ENCODE results near the gene CFAP410. TPM values are rescaled to one million over a fixed set of nuclear protein-coding genes. Genes with fewer than 3 reads are reported as not detected.

Gene CFAP410
- total and polyA plus RNA-seq, 2 donors (not counting 1 experiment from before 2014, with no cell fraction given), result 69.2 to 98.8 TPM

- H3K4me1 Mint-ChIP-seq, result no peaks in the 10 kb centered on the region
- H3K36me3 ChIP-seq (replicated peaks in 1 of 2; ENCODE audit: control extremely low read depth in 1 of 2, control insufficient read depth in 1 of 2, extremely low read depth in 1 of 2, insufficient read depth in 2 of 2, low read length in 1 of 2), result peaks cover 0 to 54% of the 10 kb centered on the region in 2 experiments
- H3K9me3 ChIP-seq (ENCODE audit: control extremely low read depth in 1 of 3, control insufficient read depth in 2 of 3, insufficient read depth in 1 of 3, low read length in 2 of 3), result no peaks in the 10 kb centered on the region
- H3K79me2 ChIP-seq (ENCODE audit: control insufficient read depth, insufficient read depth, low read length), result no peaks in the 10 kb centered on the region
- no peaks in the 10 kb centered on the region for H3K27me3 Mint-ChIP-seq
- no peak overlapping the region for H2AFZ ChIP-seq (ENCODE audit: insufficient read depth, low read depth, low read length, poor library complexity, severe bottlenecking)
- no peak overlapping the region for H3K4me3 ChIP-seq (ENCODE audit: control extremely low read depth in 1 of 5, extremely low read depth in 1 of 5, insufficient read depth in 1 of 5, low read depth in 2 of 5, low read length in 4 of 5)
- TF ChIP-seq CTCF (IDR thresholded peaks at IDR 0.05) (no peak), EZH2 (IDR thresholded peaks at IDR 0.05; ENCODE audit: borderline replicate concordance, insufficient read depth, low read depth, low read length, poor library complexity, severe bottlenecking) (no peak)
- intact Hi-C loops (cut with micrococcal nuclease), result no loop called here
- peaks cover 48% of the 10 kb centered on the region for H4K20me1 ChIP-seq (ENCODE audit: control insufficient read depth, insufficient read depth, low read length, poor library complexity, severe bottlenecking)
- DNase-seq (no peak), ATAC-seq (ENCODE audit: low read depth) (no peak)
- ChIA-PET POLR2A (no interaction called here), CTCF (no interaction called here)
- 98% methylated on average over 37 of the region's 37 CpGs for WGBS (ENCODE audit: insufficient coverage)
- H3K27ac Mint-ChIP-seq, result no peak overlapping the region
- H3K4me2 ChIP-seq (replicated peaks; ENCODE audit: low read depth, low read length, poor library complexity, severe bottlenecking), result no peak overlapping the region
- H3K9me3 Mint-ChIP-seq (ENCODE audit: insufficient read depth), result no peaks in the 10 kb centered on the region
- H3K9ac ChIP-seq (ENCODE audit: low read length), result no peak overlapping the region
- H3K4me1 ChIP-seq (ENCODE audit: control insufficient read depth in 2 of 2, insufficient read depth in 2 of 2, low read length in 2 of 2), result no peaks in the 10 kb centered on the region
- no peak overlapping the region for H3K27ac ChIP-seq (ENCODE audit: low read length in 2 of 2)
- no peak overlapping the region for H3K4me3 Mint-ChIP-seq
- H3K27me3 ChIP-seq (replicated peaks in 1 of 4; ENCODE audit: control extremely low read depth in 1 of 4, control insufficient read depth in 3 of 4, insufficient read depth in 4 of 4, low read length in 3 of 4), result no peaks in the 10 kb centered on the region
Measured at GRCh38 chr21:44324106-44324853, 14.9 kb downstream of the CFAP410 start.

- Histone ChIP-seq H3K4me1 (ENCODE audit: control insufficient read depth in 2 of 2, insufficient read depth in 2 of 2, low read length in 2 of 2) (no peaks in the 10 kb centered on the region), H3K9me3 (ENCODE audit: control extremely low read depth in 1 of 3, control insufficient read depth in 2 of 3, insufficient read depth in 1 of 3, low read length in 2 of 3) (no peaks in the 10 kb centered on the region), H3K4me3 (ENCODE audit: control extremely low read depth in 1 of 5, extremely low read depth in 1 of 5, insufficient read depth in 1 of 5, low read depth in 2 of 5, low read length in 4 of 5) (no peak overlapping the region), H2AFZ (ENCODE audit: insufficient read depth, low read depth, low read length, poor library complexity, severe bottlenecking) (no peak overlapping the region), H3K36me3 (replicated peaks in 1 of 2; ENCODE audit: control extremely low read depth in 1 of 2, control insufficient read depth in 1 of 2, extremely low read depth in 1 of 2, insufficient read depth in 2 of 2, low read length in 1 of 2) (peaks cover 0 to 61% of the 10 kb centered on the region in 2 experiments), H4K20me1 (ENCODE audit: control insufficient read depth, insufficient read depth, low read length, poor library complexity, severe bottlenecking) (peaks cover 45% of the 10 kb centered on the region), H3K27me3 (replicated peaks in 1 of 4; ENCODE audit: control extremely low read depth in 1 of 4, control insufficient read depth in 3 of 4, insufficient read depth in 4 of 4, low read length in 3 of 4) (no peaks in the 10 kb centered on the region), H3K27ac (ENCODE audit: low read length in 2 of 2) (no peak overlapping the region), H3K79me2 (ENCODE audit: control insufficient read depth, insufficient read depth, low read length) (no peaks in the 10 kb centered on the region), H3K9ac (ENCODE audit: low read length) (no peak overlapping the region), H3K4me2 (replicated peaks; ENCODE audit: low read depth, low read length, poor library complexity, severe bottlenecking) (no peak overlapping the region)
- POLR2A ChIA-PET, result no interaction called here
- CTCF ChIA-PET, result no interaction called here
- Mint-ChIP-seq H3K4me1 (no peaks in the 10 kb centered on the region), H3K9me3 (ENCODE audit: insufficient read depth) (no peaks in the 10 kb centered on the region), H3K4me3 (no peak overlapping the region), H3K27me3 (no peaks in the 10 kb centered on the region), H3K27ac (no peak overlapping the region)
- ATAC-seq (ENCODE audit: low read depth) (no peak), DNase-seq (no peak)
- WGBS (ENCODE audit: insufficient coverage), result 89% methylated on average over 20 of the region's 20 CpGs
- intact Hi-C loops (cut with micrococcal nuclease), result no loop called here
- TF ChIP-seq EZH2 (IDR thresholded peaks at IDR 0.05; ENCODE audit: borderline replicate concordance, insufficient read depth, low read depth, low read length, poor library complexity, severe bottlenecking), result no peak
- no peak for TF ChIP-seq CTCF (IDR thresholded peaks at IDR 0.05)
Measured at GRCh38 chr21:44323591-44323990, 15.6 kb downstream of the CFAP410 start.

All from B cell (primary cell).